HFF-Myc (cell line): ENCODE measurements around the gene EPC1.

Source experiments
- DNase-seq: peaks from one replicate; pipeline ENCODE4 v3.0.0-alpha.2; 2011; ENCODE audit warnings: low read depth; ENCODE audit errors: extremely low read depth
- H3K4me3 ChIP-seq: replicated peaks from 2 replicates; pipeline ENCODE4 v1.5.1; 2011; ENCODE audit warnings: low read depth, mild to moderate bottlenecking, control low read depth, low read length
- CTCF ChIP-seq: IDR thresholded peaks from 2 replicates; pipeline ENCODE4 v1.5.1; 2012; ENCODE audit warnings: mild to moderate bottlenecking, low read depth, low read length, control low read depth; ENCODE audit errors: missing control alignments

EPC1 gene

DNA sequence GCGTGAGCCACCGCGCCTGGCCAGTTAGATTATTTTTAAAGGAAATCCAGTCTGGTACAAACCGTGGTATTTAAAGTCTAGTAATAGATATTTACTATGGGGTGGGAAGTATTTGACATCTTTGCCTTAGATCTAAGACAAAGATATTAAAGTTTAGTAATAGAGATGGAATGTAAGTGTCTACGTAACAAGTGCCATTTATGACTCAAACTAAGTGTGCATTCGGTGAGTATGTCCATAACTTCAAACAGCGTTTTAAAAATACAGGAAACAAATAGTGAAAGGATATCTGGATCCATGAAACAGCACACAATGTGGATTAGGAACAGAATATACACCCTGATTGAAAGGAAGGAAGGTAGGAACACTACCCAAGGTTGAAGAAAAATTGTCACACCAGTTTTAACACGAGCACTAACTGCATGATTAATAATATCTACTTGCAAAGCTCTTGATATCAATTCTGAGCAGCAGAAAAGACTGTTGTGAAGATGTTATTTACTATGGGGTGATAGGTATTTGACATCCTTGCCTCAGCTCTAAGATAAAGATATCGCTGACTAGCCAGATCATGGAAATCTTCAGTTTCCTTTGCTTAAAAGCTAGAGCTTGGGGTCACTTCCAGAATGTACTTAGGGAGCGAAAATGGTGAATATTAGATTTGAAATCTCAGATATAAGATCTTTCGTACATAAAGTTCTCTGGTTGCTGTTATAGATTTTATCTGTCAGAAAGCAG lies 48.7 kb downstream of the EPC1 start:
- peak; percentile 37 for DNase-seq
- H3K4me3 ChIP-seq: no peak overlapping the region
- TF ChIP-seq CTCF: no peak

DNA sequence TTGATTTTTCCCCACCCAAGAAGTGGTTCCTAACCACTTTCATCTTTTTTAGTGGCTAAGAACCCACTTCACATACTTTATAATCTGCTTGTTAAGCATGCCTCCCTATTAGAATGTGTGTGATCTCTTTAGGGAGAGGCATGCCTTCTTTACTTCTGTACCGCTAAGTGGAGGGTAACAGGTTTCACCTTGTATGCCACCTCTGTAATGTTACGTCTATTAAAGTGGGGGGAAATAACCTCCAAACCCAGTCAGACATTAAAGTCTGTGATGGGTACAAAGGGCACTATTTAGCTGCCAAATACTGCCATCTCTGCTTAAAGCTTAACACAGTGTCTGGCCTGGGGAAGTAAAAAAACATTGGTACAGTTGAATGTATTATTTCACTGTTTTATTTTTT lies 51.9 kb downstream of the EPC1 start:
- TF ChIP-seq CTCF: no peak
- H3K4me3 ChIP-seq: no peak overlapping the region
- no peak for DNase-seq

- TF ChIP-seq CTCF: no peak
- DNase-seq: no peak
- H3K4me3 ChIP-seq: no peak overlapping the region
These were observed 53.4 kb downstream of the EPC1 start for GRCh38 chr10:32293581-32293980.

DNA sequence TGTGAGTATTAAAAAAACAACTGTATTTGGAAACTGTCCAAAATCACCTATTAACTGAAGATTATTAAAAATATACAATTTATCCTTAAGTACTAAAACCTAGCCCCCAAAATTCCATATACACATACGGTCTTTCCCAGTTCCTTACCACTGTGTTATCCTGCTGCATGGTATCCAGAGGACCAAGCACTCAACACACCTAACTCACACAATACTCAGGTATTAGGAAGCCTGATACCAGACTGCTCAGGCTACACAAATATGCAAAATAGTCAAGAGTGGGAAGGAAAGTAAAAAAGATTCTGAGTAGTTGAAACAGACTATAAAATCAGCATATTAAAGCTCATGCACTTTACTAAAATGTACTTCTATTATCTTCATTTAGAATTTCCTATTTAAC lies 67.2 kb downstream of the EPC1 start:
- DNase-seq: no peak
- no peak overlapping the region for H3K4me3 ChIP-seq
- no peak for TF ChIP-seq CTCF

DNA sequence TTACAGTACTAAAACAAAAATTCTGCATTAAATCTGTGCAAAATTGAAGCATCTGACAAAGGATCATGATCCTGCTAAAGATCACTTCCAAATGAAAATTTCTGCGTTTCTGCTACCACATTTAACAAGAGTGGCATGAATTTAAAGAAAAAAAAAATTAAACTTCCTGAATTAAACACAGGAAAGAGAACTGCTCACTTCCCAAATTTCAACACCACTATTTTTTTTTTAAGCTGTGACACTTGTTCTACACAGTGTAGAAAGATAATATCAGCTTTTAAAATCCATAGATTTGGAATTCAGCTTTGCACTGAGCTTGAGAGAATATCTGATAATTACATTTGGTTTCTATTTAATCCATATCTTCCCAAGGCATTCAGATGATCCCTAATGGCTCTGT lies 73.6 kb downstream of the EPC1 start:
- TF ChIP-seq CTCF: no peak
- no peak for DNase-seq
- no peak overlapping the region for H3K4me3 ChIP-seq

DNA sequence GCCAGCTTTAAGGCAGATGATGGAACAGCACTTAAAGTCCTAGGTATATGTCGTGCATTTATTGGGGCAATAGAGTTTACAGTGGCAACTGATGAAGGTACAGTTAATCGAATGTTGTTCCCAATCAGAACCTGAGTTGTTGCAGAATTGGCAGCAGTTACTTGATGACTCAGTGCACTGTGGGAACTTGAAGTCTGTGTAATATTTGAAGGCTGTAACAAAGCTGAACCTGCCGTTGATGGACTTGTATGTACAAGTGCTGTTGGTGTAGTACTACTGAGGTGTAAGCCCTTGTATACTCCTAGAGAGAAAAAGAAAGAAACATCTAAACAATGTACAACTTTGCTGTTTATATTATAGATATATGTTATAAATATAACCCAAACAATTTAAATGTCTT lies 75.3 kb downstream of the EPC1 start:
- TF ChIP-seq CTCF: no peak
- no peak for DNase-seq
- H3K4me3 ChIP-seq: no peak overlapping the region
